Uterus (tissue), 4 donors: ENCODE data around the gene SAMD4A. TPM values are rescaled to one million over a fixed set of nuclear protein-coding genes. Genes with fewer than 3 reads are reported as not detected.

Experiments used
- DNase-seq, 2 donors: peaks; one replicate each; pipeline ENCODE4 v3.0.0-alpha.2; 2019 to 2020
- H3K27ac ChIP-seq, 2 donors: fragments of 200-600 bp; sonication (generic); 1 replicate in 1 of 2; 2 replicates in 1 of 2; pipeline ENCODE4 v1.5.1; 2016 to 2018
- H3K27me3 ChIP-seq, 2 donors: fragments of 200-600 bp; sonication (generic); one replicate each; pipeline ENCODE4 v1.5.1; 2018 to 2019; ENCODE audit warnings: control low read depth in 1 of 2
- H3K36me3 ChIP-seq, 2 donors: fragments of 200-600 bp; sonication (generic); one replicate each; pipeline ENCODE4 v1.5.1; 2019; ENCODE audit warnings: control low read depth in 1 of 2
- H3K4me1 ChIP-seq, 2 donors: fragments of 200-600 bp; sonication (generic); one replicate each; pipeline ENCODE4 v1.5.1; 2018 to 2019; ENCODE audit warnings: control low read depth in 1 of 2
- H3K4me3 ChIP-seq, 2 donors: fragments of 200-600 bp; sonication (generic); 1 replicate in 1 of 2; 2 replicates in 1 of 2; pipeline ENCODE4 v1.5.1; 2018 to 2019; ENCODE audit warnings: mild to moderate bottlenecking in 1 of 2
- H3K9me3 ChIP-seq, 2 donors: fragments of 200-600 bp; sonication (generic); one replicate each; pipeline ENCODE4 v1.5.1; 2019; ENCODE audit warnings: control low read depth in 1 of 2
- POLR2A ChIP-seq, 2 donors: fragments of 450-650 bp; IDR thresholded peaks; one replicate each; pipeline ENCODE4 v1.6.1; 2016; ENCODE audit warnings: antibody characterized with exemption in 2 of 2, mild to moderate bottlenecking in 1 of 2, moderate library complexity in 1 of 2
- intact Hi-C: fragments of 100-400 bp; cut with DNase I; formaldehyde crosslinking; loops from one replicate; pipeline ENCODE4 v1.15.1; 2023; ENCODE audit warnings: low total_unique reads
- total RNA-seq, 4 donors: library from RNA; depleted of rRNA in 3 of 4; stranded (reverse); fragments of >200 nt in 3 of 4; gene quantifications; one replicate each; pipeline versions ENCODE4 v1.1.0 to v1.2.4, GENCODE V29; 2014 to 2023
- TF ChIP-seq, protein P1 (sequence below), 4 experiments: fragments of 200-600 bp in 2 of 4; fragments of 450-650 bp in 2 of 4; sonication (generic) in 2 of 4; IDR thresholded peaks; one replicate each; pipeline ENCODE4 v1.5.1; 2016 to 2019; ENCODE audit warnings: antibody characterized with exemption in 4 of 4, mild to moderate bottlenecking in 2 of 4, moderate library complexity in 1 of 4
- donor health status: DM: yes; HTN: yes; CAD: no.

Gene SAMD4A
- total RNA-seq, 4 donors from 2014 or later: 46.9 to 67.8 (median 55.0) TPM

DNA sequence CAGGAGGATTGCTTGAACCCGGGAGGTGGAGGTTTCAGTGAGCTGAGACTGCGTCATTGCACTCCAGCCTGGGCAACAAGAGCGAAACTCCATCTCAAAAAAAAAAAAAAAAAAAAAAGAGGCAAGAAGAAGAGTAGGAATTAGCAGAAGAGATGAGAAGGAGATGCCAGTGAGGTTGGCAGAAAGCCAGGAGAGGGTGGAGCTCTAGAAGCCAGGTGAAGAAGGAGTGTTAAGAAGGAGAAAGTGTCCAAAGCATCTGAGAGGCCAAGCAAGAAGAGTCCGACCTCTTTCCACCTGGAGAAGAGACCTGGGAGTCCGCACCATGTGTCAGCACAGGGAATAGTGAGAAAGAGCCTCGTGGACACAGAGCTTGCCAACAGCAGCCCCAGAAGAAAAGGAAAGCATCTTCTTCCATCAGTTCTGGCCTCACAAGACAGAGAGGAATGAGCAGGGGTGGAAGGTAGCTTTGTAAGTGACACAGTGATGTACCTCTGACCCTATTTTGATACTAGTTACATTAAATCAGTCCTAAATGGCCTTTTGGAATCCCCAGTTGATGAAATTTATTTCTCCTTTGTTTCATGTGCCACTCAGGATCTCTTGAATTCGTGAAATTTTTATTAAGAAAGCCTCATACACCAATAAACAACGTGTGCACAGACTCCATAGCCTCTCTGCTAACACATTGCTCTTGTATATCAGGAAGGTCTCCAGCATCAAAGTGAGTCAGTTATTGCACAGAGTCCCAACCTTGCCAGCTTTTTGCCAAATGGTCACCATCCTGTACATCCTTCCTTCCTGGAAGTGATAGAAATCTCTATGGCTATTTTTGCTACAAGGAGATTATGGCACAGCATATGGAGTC, 70.6 kb downstream of the SAMD4A start:
- intact Hi-C loops: no loop called here
- H3K27ac ChIP-seq: no peak overlapping the region
- no peak overlapping the region for H3K4me3 ChIP-seq
- no peak for DNase-seq
- TF ChIP-seq, protein P1, sequence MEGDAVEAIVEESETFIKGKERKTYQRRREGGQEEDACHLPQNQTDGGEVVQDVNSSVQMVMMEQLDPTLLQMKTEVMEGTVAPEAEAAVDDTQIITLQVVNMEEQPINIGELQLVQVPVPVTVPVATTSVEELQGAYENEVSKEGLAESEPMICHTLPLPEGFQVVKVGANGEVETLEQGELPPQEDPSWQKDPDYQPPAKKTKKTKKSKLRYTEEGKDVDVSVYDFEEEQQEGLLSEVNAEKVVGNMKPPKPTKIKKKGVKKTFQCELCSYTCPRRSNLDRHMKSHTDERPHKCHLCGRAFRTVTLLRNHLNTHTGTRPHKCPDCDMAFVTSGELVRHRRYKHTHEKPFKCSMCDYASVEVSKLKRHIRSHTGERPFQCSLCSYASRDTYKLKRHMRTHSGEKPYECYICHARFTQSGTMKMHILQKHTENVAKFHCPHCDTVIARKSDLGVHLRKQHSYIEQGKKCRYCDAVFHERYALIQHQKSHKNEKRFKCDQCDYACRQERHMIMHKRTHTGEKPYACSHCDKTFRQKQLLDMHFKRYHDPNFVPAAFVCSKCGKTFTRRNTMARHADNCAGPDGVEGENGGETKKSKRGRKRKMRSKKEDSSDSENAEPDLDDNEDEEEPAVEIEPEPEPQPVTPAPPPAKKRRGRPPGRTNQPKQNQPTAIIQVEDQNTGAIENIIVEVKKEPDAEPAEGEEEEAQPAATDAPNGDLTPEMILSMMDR (IDR thresholded peaks at IDR 0.05): no peak
- no peak for TF ChIP-seq POLR2A (IDR thresholded peaks at IDR 0.05)
- H3K9me3 ChIP-seq: no peaks in the 10 kb centered on the region
- H3K36me3 ChIP-seq: no peaks in the 10 kb centered on the region
- H3K4me1 ChIP-seq: no peaks in the 10 kb centered on the region
- H3K27me3 ChIP-seq: no peaks in the 10 kb centered on the region

DNA sequence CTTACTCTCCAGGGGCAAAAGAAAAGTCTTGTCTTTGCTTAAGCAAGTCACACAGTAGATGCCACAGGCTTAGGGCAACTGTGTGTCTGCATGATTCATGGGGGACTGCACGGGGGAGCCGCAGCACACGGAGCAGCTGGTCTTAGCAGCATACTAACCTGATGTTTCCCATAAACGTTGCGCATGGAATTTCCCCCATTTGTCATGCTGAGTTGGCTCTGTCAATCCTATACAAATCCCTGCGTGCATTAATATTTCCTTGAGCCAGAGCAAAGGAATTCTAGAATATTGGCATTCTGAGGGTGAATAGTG, 71.2 kb downstream of the SAMD4A start:
- intact Hi-C loops: no loop called here
- no peak for TF ChIP-seq POLR2A (IDR thresholded peaks at IDR 0.05)
- TF ChIP-seq, protein P1 (IDR thresholded peaks at IDR 0.05): no peak
- Histone ChIP-seq H3K36me3 (no peaks in the 10 kb centered on the region), H3K4me1 (no peaks in the 10 kb centered on the region), H3K4me3 (no peak overlapping the region), H3K9me3 (no peaks in the 10 kb centered on the region), H3K27me3 (no peaks in the 10 kb centered on the region), H3K27ac (no peak overlapping the region)
- no peak for DNase-seq

DNA sequence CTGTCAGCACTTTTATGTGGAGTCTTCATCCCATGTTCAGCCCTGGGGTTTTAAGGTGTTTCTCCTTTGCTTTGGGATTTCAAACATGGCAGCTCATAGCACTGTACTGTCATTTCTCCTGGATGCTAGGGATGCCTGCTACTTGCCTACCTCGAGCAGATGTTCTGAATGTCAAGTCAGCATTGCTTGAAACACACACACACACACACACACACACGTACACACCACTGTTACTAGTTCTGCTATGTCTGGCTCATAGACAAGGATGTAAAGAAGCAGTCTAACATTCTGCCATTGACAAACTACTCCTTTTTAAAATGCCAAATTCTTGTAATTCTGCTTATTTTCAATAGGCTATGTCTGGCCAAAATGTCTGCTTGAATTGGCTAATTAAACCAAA, 72.7 kb downstream of the SAMD4A start:
- Histone ChIP-seq H3K9me3 (no peaks in the 10 kb centered on the region), H3K4me3 (no peak overlapping the region), H3K27ac (no peak overlapping the region), H3K27me3 (no peaks in the 10 kb centered on the region), H3K4me1 (no peaks in the 10 kb centered on the region), H3K36me3 (no peaks in the 10 kb centered on the region)
- TF ChIP-seq, protein P1 (IDR thresholded peaks at IDR 0.05): no peak
- no peak for TF ChIP-seq POLR2A (IDR thresholded peaks at IDR 0.05)
- DNase-seq: no peak
- intact Hi-C loops: no loop called here

DNA sequence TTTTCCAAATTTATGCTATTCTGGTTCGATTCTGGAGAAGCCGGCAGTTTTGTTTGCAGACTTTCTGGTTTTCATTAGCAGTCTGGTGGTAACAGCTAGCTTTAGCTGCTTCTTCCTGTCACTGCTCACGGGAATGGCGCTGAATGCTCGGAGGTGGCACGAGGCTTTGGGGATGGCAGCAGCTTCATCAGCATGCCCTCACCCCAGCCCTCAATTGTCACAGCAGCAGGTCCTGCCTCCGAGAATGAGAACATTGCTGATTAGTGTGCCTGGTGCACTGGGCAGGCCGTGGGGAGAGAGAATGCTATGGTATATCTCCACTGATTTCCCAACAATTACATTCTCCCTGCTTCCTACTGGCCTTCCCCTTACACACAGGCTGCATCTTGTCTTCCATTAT, 73.6 kb downstream of the SAMD4A start:
- Histone ChIP-seq H3K4me3 (no peak overlapping the region), H3K9me3 (no peaks in the 10 kb centered on the region), H3K4me1 (no peaks in the 10 kb centered on the region), H3K27me3 (no peaks in the 10 kb centered on the region), H3K27ac (no peak overlapping the region), H3K36me3 (no peaks in the 10 kb centered on the region)
- no peak for DNase-seq
- TF ChIP-seq, protein P1 (IDR thresholded peaks at IDR 0.05): no peak
- no peak for TF ChIP-seq POLR2A (IDR thresholded peaks at IDR 0.05)
- intact Hi-C loops: no loop called here

DNA sequence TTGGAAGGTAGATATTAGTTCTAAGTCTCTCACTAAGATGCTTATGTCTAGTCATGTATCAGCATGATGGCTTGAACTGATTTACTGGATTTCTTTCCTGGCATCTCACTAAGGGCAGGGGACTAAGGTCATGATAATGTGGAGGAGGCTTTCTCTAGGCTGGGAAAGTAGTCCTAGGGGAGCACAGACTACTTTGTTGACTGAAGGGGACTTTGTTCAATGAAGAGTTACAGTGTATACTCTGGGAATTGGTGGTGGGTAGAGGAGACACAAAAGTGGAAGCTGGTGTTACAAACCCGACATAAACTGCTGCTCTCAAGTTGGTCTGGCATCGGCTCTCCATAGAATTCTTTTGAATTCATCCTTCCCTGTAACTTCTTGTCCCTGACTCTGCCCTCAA, 75.2 kb downstream of the SAMD4A start:
- no peaks in the 10 kb centered on the region for H3K9me3 ChIP-seq
- H3K4me1 ChIP-seq: peaks cover under 1 to 3% of the 10 kb centered on the region in 2 donors
- no peak overlapping the region for H3K27ac ChIP-seq
- no peak overlapping the region for H3K4me3 ChIP-seq
- intact Hi-C loops: no loop called here
- no peaks in the 10 kb centered on the region for H3K36me3 ChIP-seq
- no peaks in the 10 kb centered on the region for H3K27me3 ChIP-seq
- no peak for DNase-seq
- TF ChIP-seq, protein P1 (IDR thresholded peaks at IDR 0.05): no peak
- no peak for TF ChIP-seq POLR2A (IDR thresholded peaks at IDR 0.05)
